NB4 (cell line): ENCODE measurements around the gene PUDP.

Experiments
- DNase-seq: peaks from one replicate; pipeline ENCODE4 v3.0.0; 2010; ENCODE audit warnings: low read depth
- H3K4me3 ChIP-seq: one replicate; pipeline ENCODE4 v1.5.1; 2011; ENCODE audit warnings: mild to moderate bottlenecking, low read depth, low read length, moderate library complexity
- MYC ChIP-seq: IDR thresholded peaks from 2 replicates; pipeline ENCODE4 v1.6.1; 2011; ENCODE audit warnings: low read depth, low read length
- POLR2A ChIP-seq: IDR thresholded peaks from 2 replicates; pipeline ENCODE4 v1.6.1; 2011; ENCODE audit warnings: mild to moderate bottlenecking; ENCODE audit not compliant: insufficient read length; ENCODE audit errors: extremely low read depth
- TF ChIP-seq, protein P1 (sequence below): IDR thresholded peaks from 2 replicates; pipeline ENCODE4 v1.6.1; 2011; ENCODE audit warnings: low read depth, low read length
- TF ChIP-seq, protein P2 (sequence below): IDR thresholded peaks from one replicate; pipeline ENCODE4 v1.5.1; 2012; ENCODE audit warnings: low read depth, low read length

The PUDP gene

GRCh38 chrX:7111518-7111917 lies 36.4 kb downstream of the PUDP start:
- no peak overlapping the region for H3K4me3 ChIP-seq
- DNase-seq, result no peak
- TF ChIP-seq, protein P1, sequence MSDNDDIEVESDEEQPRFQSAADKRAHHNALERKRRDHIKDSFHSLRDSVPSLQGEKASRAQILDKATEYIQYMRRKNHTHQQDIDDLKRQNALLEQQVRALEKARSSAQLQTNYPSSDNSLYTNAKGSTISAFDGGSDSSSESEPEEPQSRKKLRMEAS, result no peak
- TF ChIP-seq MYC, result no peak
- TF ChIP-seq, protein P2, sequence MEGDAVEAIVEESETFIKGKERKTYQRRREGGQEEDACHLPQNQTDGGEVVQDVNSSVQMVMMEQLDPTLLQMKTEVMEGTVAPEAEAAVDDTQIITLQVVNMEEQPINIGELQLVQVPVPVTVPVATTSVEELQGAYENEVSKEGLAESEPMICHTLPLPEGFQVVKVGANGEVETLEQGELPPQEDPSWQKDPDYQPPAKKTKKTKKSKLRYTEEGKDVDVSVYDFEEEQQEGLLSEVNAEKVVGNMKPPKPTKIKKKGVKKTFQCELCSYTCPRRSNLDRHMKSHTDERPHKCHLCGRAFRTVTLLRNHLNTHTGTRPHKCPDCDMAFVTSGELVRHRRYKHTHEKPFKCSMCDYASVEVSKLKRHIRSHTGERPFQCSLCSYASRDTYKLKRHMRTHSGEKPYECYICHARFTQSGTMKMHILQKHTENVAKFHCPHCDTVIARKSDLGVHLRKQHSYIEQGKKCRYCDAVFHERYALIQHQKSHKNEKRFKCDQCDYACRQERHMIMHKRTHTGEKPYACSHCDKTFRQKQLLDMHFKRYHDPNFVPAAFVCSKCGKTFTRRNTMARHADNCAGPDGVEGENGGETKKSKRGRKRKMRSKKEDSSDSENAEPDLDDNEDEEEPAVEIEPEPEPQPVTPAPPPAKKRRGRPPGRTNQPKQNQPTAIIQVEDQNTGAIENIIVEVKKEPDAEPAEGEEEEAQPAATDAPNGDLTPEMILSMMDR, result no peak
- TF ChIP-seq POLR2A, result no peak

DNA sequence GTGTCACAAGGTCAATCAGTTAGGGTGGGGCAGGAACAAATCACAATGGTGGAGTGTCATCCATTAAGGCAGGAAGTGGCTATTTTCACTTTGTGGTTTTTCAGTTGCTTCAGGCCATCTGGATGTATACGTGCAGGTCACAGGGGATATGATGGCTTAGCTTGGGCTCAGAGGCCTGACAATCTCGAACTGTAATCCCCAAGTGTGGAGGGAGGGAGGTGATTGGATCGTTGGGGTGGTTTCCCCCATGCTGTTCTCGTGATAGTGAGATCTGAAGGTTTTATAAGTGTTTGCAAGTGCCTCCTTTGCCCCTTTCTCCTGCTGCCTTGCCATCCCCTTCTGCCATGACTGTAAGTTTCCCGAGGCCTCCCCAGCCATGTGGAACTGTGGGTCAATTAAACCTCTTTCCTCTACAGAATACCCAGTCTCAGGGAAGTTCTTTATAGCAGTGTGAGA lies 37.1 kb downstream of the PUDP start:
- TF ChIP-seq, protein P1, result no peak
- TF ChIP-seq MYC (no peak), POLR2A (no peak)
- TF ChIP-seq, protein P2, result no peak
- DNase-seq, result peak; percentile 79
- no peak overlapping the region for H3K4me3 ChIP-seq

- TF ChIP-seq POLR2A (no peak), MYC (no peak)
- TF ChIP-seq, protein P1, result no peak
- TF ChIP-seq, protein P2, result no peak
- no peak overlapping the region for H3K4me3 ChIP-seq
- DNase-seq, result no peak
Observed at GRCh38 chrX:7109838-7110793, 37.8 kb downstream of the PUDP start.

- no peak overlapping the region for H3K4me3 ChIP-seq
- no peak for TF ChIP-seq POLR2A
- TF ChIP-seq MYC, result no peak
- no peak for DNase-seq
Observed at GRCh38 chrX:7109049-7109531, 38.9 kb downstream of the PUDP start.

GRCh38 chrX:7108030-7108429 lies 39.9 kb downstream of the PUDP start:
- no peak for DNase-seq
- TF ChIP-seq, protein P1, result no peak
- TF ChIP-seq POLR2A (no peak), MYC (no peak)
- TF ChIP-seq, protein P2, result no peak
- no peak overlapping the region for H3K4me3 ChIP-seq

- DNase-seq, result no peak
- H3K4me3 ChIP-seq, result no peak overlapping the region
- TF ChIP-seq, protein P2, result no peak
- TF ChIP-seq MYC (no peak), POLR2A (no peak)
- TF ChIP-seq, protein P1, result no peak
Observed at GRCh38 chrX:7106649-7107048, 41.3 kb downstream of the PUDP start.
